Activated CD4-positive, alpha-beta T cell treated with anti-CD3 and anti-CD28 coated beads, Interleukin-2, Interleukin-6, amounts not matched to agents 100 ng/mL and 50 ng/mL, durations not matched to agents 16 hours and 8 hours (primary cell): ENCODE measurements around the gene NDOR1.

Experiments
- DNase-seq: peaks from one replicate; pipeline ENCODE4 v3.0.0-alpha.2; 2020

NDOR1 gene

DNA sequence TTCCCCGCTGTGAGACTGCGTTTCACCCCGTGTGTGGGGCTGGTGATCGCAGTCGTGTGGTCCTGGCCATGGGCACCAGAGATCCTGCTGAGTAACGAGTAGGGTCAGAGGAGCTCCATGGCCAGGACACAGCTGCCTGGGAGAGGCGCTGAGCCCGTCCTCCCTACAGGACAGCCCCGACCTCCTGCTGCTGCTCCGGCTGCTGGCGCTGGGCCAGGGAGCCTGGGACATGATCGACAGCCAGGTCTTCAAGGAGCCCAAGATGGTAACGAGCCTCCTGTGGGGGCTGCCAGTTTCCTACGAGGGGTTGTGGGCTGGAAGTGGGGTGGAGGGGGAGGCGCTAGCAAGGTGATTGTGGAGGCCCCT is 60.6 kb downstream of the NDOR1 start:
- no peak for DNase-seq
